Measurements from ENCODE around the gene PSEN1.

Gene PSEN1

DNA sequence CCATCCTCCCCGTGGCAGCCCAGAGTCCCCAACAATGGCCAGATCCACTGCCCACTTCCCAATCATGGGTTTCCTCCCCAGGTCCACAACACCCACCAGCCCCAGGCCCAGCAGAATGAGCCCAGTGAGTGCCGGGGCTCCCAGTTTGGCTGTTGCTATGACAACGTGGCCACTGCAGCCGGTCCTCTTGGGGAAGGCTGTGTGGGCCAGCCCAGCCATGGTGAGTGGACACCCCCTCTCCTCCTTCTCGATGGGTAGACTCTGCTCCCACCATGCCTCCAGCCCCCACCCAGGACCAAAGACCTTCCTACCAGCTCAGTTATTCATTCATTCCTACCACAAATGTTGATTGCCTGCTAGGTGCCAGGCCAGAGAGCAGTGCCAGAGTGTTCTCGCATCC, 124.8 kb downstream of the PSEN1 start:
- no peak for TF ChIP-seq POLR2AphosphoS5 (IDR thresholded peaks at IDR 0.05; ENCODE audit: low read depth, low read length)
- no peak for TF ChIP-seq POU2F2 (IDR thresholded peaks at IDR 0.05; ENCODE audit: low read depth, low read length)
- no peak for TF ChIP-seq POLR2A (IDR thresholded peaks at IDR 0.05; ENCODE audit: low read depth, low read length)
- TF ChIP-seq SPI1 (IDR thresholded peaks at IDR 0.05; ENCODE audit: low read depth, low read length): no peak
- no peak for TF ChIP-seq TAF1 (IDR thresholded peaks at IDR 0.05; ENCODE audit: low read depth, low read length)
- no peak for TF ChIP-seq PAX5 (IDR thresholded peaks at IDR 0.05; ENCODE audit: insufficient read depth, low read length, severe bottlenecking)
- no peak for FAIRE-seq
- DNase-seq (ENCODE audit: insufficient read length, low spot score): no peak

DNA sequence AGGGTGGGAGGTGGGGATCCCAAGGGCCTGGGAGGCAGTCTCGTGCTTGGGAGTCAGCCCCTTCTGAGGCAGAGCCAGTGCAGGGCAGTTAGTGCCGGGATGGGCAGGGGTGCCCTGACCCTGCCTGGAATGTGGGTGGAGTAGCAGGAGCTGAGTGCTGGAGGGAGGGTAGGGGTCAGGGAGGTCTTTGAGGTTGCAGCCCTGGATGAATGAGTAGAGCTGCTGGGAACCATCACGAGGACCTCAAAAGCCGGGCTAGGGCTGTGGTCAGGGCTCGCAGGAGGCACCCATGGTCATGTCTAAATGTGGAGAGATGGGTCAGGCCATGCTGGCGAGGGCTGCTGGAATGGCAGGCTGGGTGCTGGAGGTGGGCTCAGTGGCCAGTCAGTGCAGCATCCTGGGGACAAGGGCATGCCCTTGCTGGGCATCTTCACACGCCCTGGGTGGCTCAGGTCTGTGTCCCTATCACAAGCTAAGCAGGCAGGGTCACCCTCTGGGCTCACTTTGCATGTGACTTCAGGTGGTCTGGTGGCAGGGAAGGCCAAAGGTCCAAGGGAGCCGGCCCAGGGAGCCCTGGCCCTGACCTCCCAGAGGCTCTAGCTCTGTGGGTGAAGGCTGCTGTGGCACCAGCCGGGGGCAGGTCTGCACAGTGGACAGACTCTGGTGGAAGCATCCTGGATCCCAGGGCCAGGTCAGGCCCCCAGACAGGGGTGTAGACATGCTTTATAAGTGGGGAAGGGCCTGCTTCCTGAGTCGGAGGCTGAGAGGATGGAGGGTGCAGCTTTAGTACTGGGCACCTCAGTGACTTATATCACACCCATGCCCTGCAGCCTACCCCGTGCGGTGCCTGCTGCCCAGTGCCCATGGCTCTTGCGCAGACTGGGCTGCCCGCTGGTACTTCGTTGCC, 125.5 kb downstream of the PSEN1 start:
- no peak for FAIRE-seq
- no peak for TF ChIP-seq TAF1 (IDR thresholded peaks at IDR 0.05; ENCODE audit: low read depth, low read length)
- TF ChIP-seq POLR2A (IDR thresholded peaks at IDR 0.05; ENCODE audit: low read depth, low read length): no peak
- TF ChIP-seq POU2F2 (IDR thresholded peaks at IDR 0.05; ENCODE audit: low read depth, low read length): no peak
- no peak for TF ChIP-seq POLR2AphosphoS5 (IDR thresholded peaks at IDR 0.05; ENCODE audit: low read depth, low read length)
- TF ChIP-seq PAX5 (IDR thresholded peaks at IDR 0.05; ENCODE audit: insufficient read depth, low read length, severe bottlenecking): no peak
- no peak for TF ChIP-seq SPI1 (IDR thresholded peaks at IDR 0.05; ENCODE audit: low read depth, low read length)
- no peak for DNase-seq (ENCODE audit: insufficient read length, low spot score)

DNA sequence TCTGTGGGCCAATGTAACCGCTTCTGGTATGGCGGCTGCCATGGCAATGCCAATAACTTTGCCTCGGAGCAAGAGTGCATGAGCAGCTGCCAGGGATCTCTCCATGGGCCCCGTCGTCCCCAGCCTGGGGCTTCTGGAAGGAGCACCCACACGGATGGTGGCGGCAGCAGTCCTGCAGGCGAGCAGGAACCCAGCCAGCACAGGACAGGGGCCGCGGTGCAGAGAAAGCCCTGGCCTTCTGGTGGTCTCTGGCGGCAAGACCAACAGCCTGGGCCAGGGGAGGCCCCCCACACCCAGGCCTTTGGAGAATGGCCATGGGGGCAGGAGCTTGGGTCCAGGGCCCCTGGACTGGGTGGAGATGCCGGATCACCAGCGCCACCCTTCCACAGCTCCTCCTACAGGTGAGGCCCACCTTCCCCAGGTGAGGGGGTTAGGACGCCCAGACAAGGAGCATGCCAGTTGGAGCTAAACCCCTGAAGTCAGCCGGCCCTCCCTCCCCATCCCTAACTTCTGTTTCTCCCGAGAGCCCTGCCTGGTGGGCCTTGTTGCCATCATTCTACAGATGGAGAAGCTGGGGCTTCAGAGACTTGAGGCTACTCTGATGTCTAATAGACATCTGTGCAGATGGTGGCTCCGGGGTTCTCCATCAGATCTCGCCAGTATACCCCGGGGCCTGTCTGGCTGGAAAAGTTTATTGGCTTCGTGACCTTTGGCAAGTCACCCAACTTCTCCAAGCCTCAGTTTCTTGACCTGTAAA, 126.3 kb downstream of the PSEN1 start:
- TF ChIP-seq POU2F2 (IDR thresholded peaks at IDR 0.05; ENCODE audit: low read depth, low read length): no peak
- no peak for TF ChIP-seq TAF1 (IDR thresholded peaks at IDR 0.05; ENCODE audit: low read depth, low read length)
- FAIRE-seq (no peak), DNase-seq (ENCODE audit: insufficient read length, low spot score) (no peak)

- no peak for DNase-seq (ENCODE audit: insufficient read length, low spot score)
- TF ChIP-seq POLR2AphosphoS5 (IDR thresholded peaks at IDR 0.05; ENCODE audit: low read depth, low read length) (no peak), PAX5 (IDR thresholded peaks at IDR 0.05; ENCODE audit: insufficient read depth, low read length, severe bottlenecking) (no peak), POU2F2 (IDR thresholded peaks at IDR 0.05; ENCODE audit: low read depth, low read length) (no peak), SPI1 (IDR thresholded peaks at IDR 0.05; ENCODE audit: low read depth, low read length) (no peak), TAF1 (IDR thresholded peaks at IDR 0.05; ENCODE audit: low read depth, low read length) (no peak), POLR2A (IDR thresholded peaks at IDR 0.05; ENCODE audit: low read depth, low read length) (no peak)
- no peak for FAIRE-seq
Measured at GRCh38 chr14:73263606-73264005, 127.3 kb downstream of the PSEN1 start.

DNA sequence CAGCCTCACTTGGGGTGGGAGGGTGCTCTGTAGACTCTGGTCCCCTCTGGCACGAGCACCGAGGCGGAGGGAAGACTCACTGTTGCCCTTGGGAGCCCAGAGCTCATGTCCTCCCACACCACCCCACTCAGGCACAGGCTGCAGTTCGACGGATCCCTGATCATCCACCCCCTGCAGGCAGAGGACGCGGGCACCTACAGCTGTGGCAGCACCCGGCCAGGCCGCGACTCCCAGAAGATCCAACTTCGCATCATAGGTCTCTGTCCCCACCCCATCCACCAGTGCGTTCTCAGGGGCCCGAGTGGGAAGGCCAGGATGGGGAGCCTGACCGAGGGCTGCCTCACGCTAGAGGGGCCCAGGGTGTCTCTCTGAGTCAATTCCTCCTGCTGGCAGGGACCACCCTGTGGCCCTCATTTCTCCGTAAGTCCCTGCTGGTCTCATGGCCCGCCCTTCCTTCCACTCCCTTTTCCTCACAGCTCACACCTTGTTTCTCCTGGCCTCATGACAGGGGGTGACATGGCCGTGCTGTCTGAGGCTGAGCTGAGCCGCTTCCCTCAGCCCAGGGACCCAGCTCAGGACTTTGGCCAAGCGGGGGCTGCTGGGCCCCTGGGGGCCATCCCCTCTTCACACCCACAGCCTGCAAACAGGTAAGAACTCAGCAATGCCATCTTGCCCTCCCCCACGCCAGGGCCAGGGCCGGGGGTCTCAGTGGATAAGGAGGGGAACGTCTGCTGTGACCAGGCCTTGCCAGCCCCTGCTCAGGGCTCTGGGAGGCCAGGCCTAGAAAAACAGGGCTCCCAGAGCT, 128.0 kb downstream of the PSEN1 start:
- DNase-seq (ENCODE audit: insufficient read length, low spot score) (no peak), FAIRE-seq (no peak)
- TF ChIP-seq SPI1 (IDR thresholded peaks at IDR 0.05; ENCODE audit: low read depth, low read length): no peak
- no peak for TF ChIP-seq PAX5 (IDR thresholded peaks at IDR 0.05; ENCODE audit: insufficient read depth, low read length, severe bottlenecking)
- TF ChIP-seq POLR2AphosphoS5 (IDR thresholded peaks at IDR 0.05; ENCODE audit: low read depth, low read length): no peak; the same call in 1 of the 2 replicates
- no peak for TF ChIP-seq POU2F2 (IDR thresholded peaks at IDR 0.05; ENCODE audit: low read depth, low read length)
- no peak for TF ChIP-seq POLR2A (IDR thresholded peaks at IDR 0.05; ENCODE audit: low read depth, low read length)
- TF ChIP-seq TAF1 (IDR thresholded peaks at IDR 0.05; ENCODE audit: low read depth, low read length): no peak

DNA sequence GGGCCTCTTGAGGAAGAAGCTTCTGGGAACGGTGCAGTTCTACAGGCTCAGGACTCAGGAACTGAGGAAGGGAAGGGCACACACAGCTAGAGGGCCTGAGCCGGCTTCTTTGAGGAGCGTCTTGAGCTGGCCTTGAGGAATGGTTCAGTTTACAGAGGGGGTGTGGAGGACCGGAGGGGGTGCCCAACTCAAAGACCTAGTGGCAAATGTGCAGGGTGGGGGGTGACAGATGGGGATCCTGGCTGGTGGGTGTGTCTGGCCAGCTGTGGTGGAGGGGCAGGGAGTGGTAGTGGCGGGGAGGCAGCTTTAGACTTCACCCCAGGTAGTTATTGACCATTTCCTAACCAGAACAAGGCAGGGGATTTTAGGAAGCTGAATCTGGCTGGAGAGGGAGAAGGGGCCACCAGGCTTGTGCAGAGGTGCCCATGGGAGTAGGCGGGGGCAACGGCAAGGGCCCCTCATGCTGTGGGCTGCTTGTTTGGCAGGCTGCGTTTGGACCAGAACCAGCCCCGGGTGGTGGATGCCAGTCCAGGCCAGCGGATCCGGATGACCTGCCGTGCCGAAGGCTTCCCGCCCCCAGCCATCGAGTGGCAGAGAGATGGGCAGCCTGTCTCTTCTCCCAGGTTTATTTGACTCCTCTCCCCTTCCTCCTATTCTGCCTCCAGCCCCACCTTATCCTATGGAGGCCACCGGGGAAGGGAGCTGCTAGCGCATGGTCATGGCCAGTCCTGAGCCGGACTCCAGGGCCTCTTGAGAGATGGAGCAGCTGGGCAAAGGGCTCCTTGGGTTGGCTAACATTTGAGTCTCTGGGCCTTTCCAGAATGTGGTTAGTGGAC, 128.8 kb downstream of the PSEN1 start:
- no peak for TF ChIP-seq PAX5 (IDR thresholded peaks at IDR 0.05; ENCODE audit: insufficient read depth, low read length, severe bottlenecking)
- no peak for TF ChIP-seq TAF1 (IDR thresholded peaks at IDR 0.05; ENCODE audit: low read depth, low read length)
- no peak for TF ChIP-seq POU2F2 (IDR thresholded peaks at IDR 0.05; ENCODE audit: low read depth, low read length)
- no peak for TF ChIP-seq SPI1 (IDR thresholded peaks at IDR 0.05; ENCODE audit: low read depth, low read length)
- no peak for TF ChIP-seq POLR2AphosphoS5 (IDR thresholded peaks at IDR 0.05; ENCODE audit: low read depth, low read length)
- no peak for TF ChIP-seq POLR2A (IDR thresholded peaks at IDR 0.05; ENCODE audit: low read depth, low read length)
- FAIRE-seq (no peak), DNase-seq (ENCODE audit: insufficient read length, low spot score) (no peak)

DNA sequence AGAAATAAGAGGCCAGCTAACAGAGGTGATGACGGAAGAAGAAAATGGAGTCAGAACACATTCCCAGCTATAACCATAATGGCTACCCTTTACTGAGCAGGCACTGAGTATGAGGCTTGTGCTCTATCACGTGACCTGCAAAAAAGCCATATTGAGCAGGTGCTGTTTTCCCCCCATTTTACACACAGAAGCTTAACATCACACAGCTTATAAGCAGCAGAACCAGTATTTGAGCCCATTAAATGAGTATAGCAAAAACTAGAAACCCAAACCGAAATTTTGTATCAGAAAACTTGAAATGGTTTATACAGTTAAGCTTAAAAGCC, 129.4 kb downstream of the PSEN1 start:
- TF ChIP-seq SPI1 (IDR thresholded peaks at IDR 0.05; ENCODE audit: low read depth, low read length) (no peak), PAX5 (IDR thresholded peaks at IDR 0.05; ENCODE audit: insufficient read depth, low read length, severe bottlenecking) (no peak), POU2F2 (IDR thresholded peaks at IDR 0.05; ENCODE audit: low read depth, low read length) (no peak), POLR2A (IDR thresholded peaks at IDR 0.05; ENCODE audit: low read depth, low read length) (no peak), POLR2AphosphoS5 (IDR thresholded peaks at IDR 0.05; ENCODE audit: low read depth, low read length) (no peak), TAF1 (IDR thresholded peaks at IDR 0.05; ENCODE audit: low read depth, low read length) (no peak)
- FAIRE-seq (no peak), DNase-seq (ENCODE audit: insufficient read length, low spot score) (no peak)

DNA sequence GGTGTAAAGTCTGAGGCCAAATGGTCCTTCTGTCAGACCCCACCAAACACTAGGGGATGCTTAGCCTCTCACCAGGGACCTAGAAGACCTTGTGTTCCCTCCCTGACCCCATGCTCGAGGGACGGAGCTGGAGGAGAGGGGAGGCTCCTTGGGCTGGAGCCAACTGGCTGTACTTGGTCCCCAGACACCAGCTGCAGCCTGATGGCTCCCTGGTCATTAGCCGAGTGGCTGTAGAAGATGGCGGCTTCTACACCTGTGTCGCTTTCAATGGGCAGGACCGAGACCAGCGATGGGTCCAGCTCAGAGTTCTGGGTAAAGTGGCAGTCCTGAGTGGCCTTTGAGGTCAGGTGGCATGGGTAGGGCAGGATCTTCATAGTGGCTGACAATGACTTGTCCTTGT, 130.0 kb downstream of the PSEN1 start:
- no peak for FAIRE-seq
- 0 out of 2 replicates have a peak, but pooled peaks have one; percentile 28 for TF ChIP-seq POLR2AphosphoS5 (IDR thresholded peaks at IDR 0.05; ENCODE audit: low read depth, low read length)
- no peak for TF ChIP-seq SPI1 (IDR thresholded peaks at IDR 0.05; ENCODE audit: low read depth, low read length)
- no peak for DNase-seq (ENCODE audit: insufficient read length, low spot score)

Data from GM12891 (cell line).